ENCODE measurements around the gene DSTYK. TPM values are rescaled to one million over a fixed set of nuclear protein-coding genes. Genes with fewer than 3 reads are reported as not detected.

DSTYK gene
- total RNA-seq, 2 experiments from 2014 or later, result 10.0 to 10.7 TPM

GRCh38 chr1:205251576-205251975 lies 40.1 kb upstream of the DSTYK start:
- CTCF ChIA-PET, result interaction anchor here (1.2 to 14.2 kb wide), 4 partner anchors 20 to 110 kb away, joined by 3 to 411 read pairs (median 5); partner anchors contain the start of gene TMCC2
- H3K4me1 Mint-ChIP-seq (ENCODE audit: low read depth), result peaks cover 9% of the 10 kb centered on the region
- no peaks in the 10 kb centered on the region for H3K27me3 Mint-ChIP-seq
- no peaks in the 10 kb centered on the region for H3K36me3 Mint-ChIP-seq (ENCODE audit: low read depth)
- POLR2A ChIA-PET, result interaction anchor here (1.1 to 1.6 kb wide), 3 partner anchors 10 to 168 kb away, joined by 3 read pairs; no protein-coding TSS in a partner anchor
- H3K9me3 Mint-ChIP-seq, result no peaks in the 10 kb centered on the region
- no peak for TF ChIP-seq CTCF (IDR thresholded peaks at IDR 0.05)
- DNase-seq, result no peak
- H3K27ac Mint-ChIP-seq, result no peak overlapping the region
- no peak for ATAC-seq
- H3K4me3 Mint-ChIP-seq, result no peak overlapping the region
- intact Hi-C loops (cut with micrococcal nuclease), result loop anchor here (10.0 kb wide), 1 partner anchor 127 kb away; the partner anchor contains the start of gene RBBP5

GRCh38 chr1:205250699-205251098 lies 39.2 kb upstream of the DSTYK start:
- H3K9me3 Mint-ChIP-seq, result no peaks in the 10 kb centered on the region
- H3K4me3 Mint-ChIP-seq, result no peak overlapping the region
- no peak overlapping the region for H3K27ac Mint-ChIP-seq
- no peak for TF ChIP-seq CTCF (IDR thresholded peaks at IDR 0.05)
- H3K4me1 Mint-ChIP-seq (ENCODE audit: low read depth), result peaks cover 6% of the 10 kb centered on the region
- no peaks in the 10 kb centered on the region for H3K36me3 Mint-ChIP-seq (ENCODE audit: low read depth)
- POLR2A ChIA-PET, result interaction anchor here (1.1 to 1.6 kb wide), 3 partner anchors 9 to 167 kb away, joined by 3 read pairs; no protein-coding TSS in a partner anchor
- DNase-seq (no peak), ATAC-seq (no peak)
- CTCF ChIA-PET, result interaction anchor here (1.4 to 14.2 kb wide), 3 partner anchors 19 to 109 kb away, joined by 4 to 411 read pairs (median 6); partner anchors contain the start of gene TMCC2
- intact Hi-C loops (cut with micrococcal nuclease), result loop anchor here (10.0 kb wide), 1 partner anchor 126 kb away; the partner anchor contains the start of gene RBBP5
- H3K27me3 Mint-ChIP-seq, result no peaks in the 10 kb centered on the region

- H3K27me3 Mint-ChIP-seq, result no peaks in the 10 kb centered on the region
- ChIA-PET CTCF (no interaction called here), POLR2A (interaction anchor here (1.6 kb wide), 1 partner anchor 8 kb away, joined by 3 read pairs; no protein-coding TSS in a partner anchor)
- no peak for TF ChIP-seq CTCF (IDR thresholded peaks at IDR 0.05)
- no peak overlapping the region for H3K4me3 Mint-ChIP-seq
- H3K27ac Mint-ChIP-seq, result no peak overlapping the region
- intact Hi-C loops (cut with micrococcal nuclease), result loop anchor here (10.0 kb wide), 1 partner anchor 125 kb away; the partner anchor contains the start of gene RBBP5
- peaks cover 6% of the 10 kb centered on the region for H3K4me1 Mint-ChIP-seq (ENCODE audit: low read depth)
- no peaks in the 10 kb centered on the region for H3K36me3 Mint-ChIP-seq (ENCODE audit: low read depth)
- ATAC-seq (no peak), DNase-seq (no peak)
- no peaks in the 10 kb centered on the region for H3K9me3 Mint-ChIP-seq
Observed at GRCh38 chr1:205249651-205250050, 38.1 kb upstream of the DSTYK start.

GRCh38 chr1:205248793-205249601 lies 37.5 kb upstream of the DSTYK start:
- no peak overlapping the region for H3K27ac Mint-ChIP-seq
- DNase-seq (no peak), ATAC-seq (no peak)
- no peaks in the 10 kb centered on the region for H3K36me3 Mint-ChIP-seq (ENCODE audit: low read depth)
- ChIA-PET CTCF (interaction anchor here (0.6 kb wide), 1 partner anchor 239 kb away, joined by 3 read pairs; no protein-coding TSS in a partner anchor), POLR2A (no interaction called here)
- H3K4me3 Mint-ChIP-seq, result no peak overlapping the region
- H3K4me1 Mint-ChIP-seq (ENCODE audit: low read depth), result peaks cover 6% of the 10 kb centered on the region
- TF ChIP-seq CTCF (IDR thresholded peaks at IDR 0.05), result no peak
- H3K9me3 Mint-ChIP-seq, result no peaks in the 10 kb centered on the region
- H3K27me3 Mint-ChIP-seq, result no peaks in the 10 kb centered on the region
- intact Hi-C loops (cut with micrococcal nuclease), result no loop called here

Measured in activated CD8-positive, alpha-beta T cell treated with anti-CD3 and anti-CD28 coated beads for 36 hours (primary cell).